OCI-LY1 (cell line): Measurements from ENCODE around the gene WFDC1.

Experiments used
- H2AFZ ChIP-seq: fragments of 200-600 bp; sonication (generic), shearing (Covaris generic); 2 replicates; pipeline ENCODE4 v1.6.0; 2014; ENCODE audit warnings: antibody characterized with exemption, mild to moderate bottlenecking, low read length
- H3F3A ChIP-seq: fragments of 200-600 bp; sonication (generic), shearing (Covaris generic); 2 replicates; pipeline ENCODE4 v1.6.0; 2014; ENCODE audit warnings: mild to moderate bottlenecking, antibody characterized with exemption, low read length, moderate library complexity; ENCODE audit not compliant: insufficient read depth
- H3K27ac ChIP-seq: fragments of 200-600 bp; sonication (generic); 2 replicates; pipeline ENCODE4 v1.5.1; 2014; ENCODE audit warnings: low read length, mixed run types, mild to moderate bottlenecking, low read depth; ENCODE audit not compliant: poor library complexity, severe bottlenecking
- H3K27me3 ChIP-seq: fragments of 200-600 bp; sonication (generic); 2 replicates; pipeline ENCODE4 v1.6.0; 2014; ENCODE audit warnings: antibody characterized with exemption, mild to moderate bottlenecking, low read length, moderate library complexity; ENCODE audit not compliant: insufficient read depth
- H3K36me3 ChIP-seq: fragments of 200-600 bp; sonication (generic); 2 replicates; pipeline ENCODE4 v1.6.1; 2014; ENCODE audit warnings: mild to moderate bottlenecking, antibody characterized with exemption, low read length, moderate library complexity, mixed read lengths; ENCODE audit not compliant: insufficient read depth
- H3K4me1 ChIP-seq: fragments of 200-600 bp; sonication (generic); 2 replicates; pipeline ENCODE4 v1.5.1; 2014; ENCODE audit warnings: mild to moderate bottlenecking, low read length, moderate library complexity; ENCODE audit not compliant: insufficient read depth, severe bottlenecking
- H3K4me2 ChIP-seq: fragments of 200-600 bp; sonication (generic), shearing (Covaris generic); 2 replicates; pipeline ENCODE4 v1.6.1; 2014; ENCODE audit warnings: low read length
- H3K4me3 ChIP-seq: fragments of 200-600 bp; sonication (generic); 2 replicates; pipeline ENCODE4 v1.5.1; 2014; ENCODE audit warnings: low read length, low read depth, mild to moderate bottlenecking, mixed read lengths; ENCODE audit not compliant: poor library complexity, severe bottlenecking
- H3K79me2 ChIP-seq: fragments of 200-600 bp; shearing (Covaris generic); 2 replicates; pipeline ENCODE4 v1.6.1; 2016; ENCODE audit warnings: mixed run types, low read length, mixed read lengths; ENCODE audit not compliant: insufficient read depth
- H3K9ac ChIP-seq: fragments of 200-600 bp; sonication (generic), shearing (Covaris generic); 2 replicates; pipeline ENCODE4 v1.6.1; 2014; ENCODE audit warnings: mild to moderate bottlenecking, low read length, mixed read lengths
- H3K9me2 ChIP-seq: fragments of 200-600 bp; sonication (generic), shearing (Covaris generic); 2 replicates; pipeline ENCODE4 v1.6.1; 2014; ENCODE audit warnings: low read depth, mild to moderate bottlenecking, low read length, mixed read lengths
- H3K9me3 ChIP-seq: fragments of 200-600 bp; shearing (Covaris generic); 2 replicates; pipeline ENCODE4 v1.6.1; 2014; ENCODE audit warnings: low read length, mixed read lengths
- H4K20me1 ChIP-seq: fragments of 200-600 bp; sonication (generic), shearing (Covaris generic); 2 replicates; pipeline ENCODE4 v1.6.0; 2016; ENCODE audit warnings: mild to moderate bottlenecking, low read length; ENCODE audit not compliant: insufficient read depth
- EZH2 ChIP-seq: fragments of 200-600 bp; sonication (generic), shearing (Covaris generic); IDR thresholded peaks from 2 replicates; pipeline ENCODE4 v1.8.0; 2017; ENCODE audit warnings: borderline replicate concordance, mixed run types, mild to moderate bottlenecking, antibody characterized with exemption, low read length, moderate library complexity, mixed read lengths
- TF ChIP-seq, protein P1 (sequence below): fragments of 200-600 bp; sonication (generic), shearing (Covaris generic); IDR thresholded peaks from 2 replicates; pipeline ENCODE4 v1.5.1; 2017; ENCODE audit warnings: mild to moderate bottlenecking, antibody characterized with exemption, low read length, moderate library complexity, mixed read lengths

The WFDC1 gene

DNA sequence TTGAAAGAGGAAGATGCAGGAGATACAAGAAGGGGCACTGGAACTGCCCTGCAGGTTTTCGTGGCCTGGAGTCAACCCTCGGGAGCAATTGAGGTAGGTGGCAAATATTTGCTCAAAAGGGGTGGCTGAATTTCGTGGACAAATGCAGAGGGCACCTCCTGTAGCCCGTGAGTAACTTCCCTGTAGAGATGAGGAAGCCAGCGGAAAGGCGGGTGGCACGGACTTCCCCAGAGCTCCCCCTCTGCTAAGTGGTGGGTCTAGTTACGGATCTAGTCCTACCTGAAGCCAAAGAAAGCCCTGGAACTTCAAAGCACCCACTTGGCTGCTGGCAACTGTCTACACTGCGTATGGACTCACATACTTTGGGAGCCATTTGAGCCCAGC, 72.6 kb downstream of the WFDC1 start:
- no peak overlapping the region for H3K27ac ChIP-seq
- H3K79me2 ChIP-seq: no peaks in the 10 kb centered on the region
- H3K27me3 ChIP-seq: no peaks in the 10 kb centered on the region
- H3K36me3 ChIP-seq: no peaks in the 10 kb centered on the region
- H3K4me3 ChIP-seq: no peak overlapping the region
- TF ChIP-seq, protein P1, sequence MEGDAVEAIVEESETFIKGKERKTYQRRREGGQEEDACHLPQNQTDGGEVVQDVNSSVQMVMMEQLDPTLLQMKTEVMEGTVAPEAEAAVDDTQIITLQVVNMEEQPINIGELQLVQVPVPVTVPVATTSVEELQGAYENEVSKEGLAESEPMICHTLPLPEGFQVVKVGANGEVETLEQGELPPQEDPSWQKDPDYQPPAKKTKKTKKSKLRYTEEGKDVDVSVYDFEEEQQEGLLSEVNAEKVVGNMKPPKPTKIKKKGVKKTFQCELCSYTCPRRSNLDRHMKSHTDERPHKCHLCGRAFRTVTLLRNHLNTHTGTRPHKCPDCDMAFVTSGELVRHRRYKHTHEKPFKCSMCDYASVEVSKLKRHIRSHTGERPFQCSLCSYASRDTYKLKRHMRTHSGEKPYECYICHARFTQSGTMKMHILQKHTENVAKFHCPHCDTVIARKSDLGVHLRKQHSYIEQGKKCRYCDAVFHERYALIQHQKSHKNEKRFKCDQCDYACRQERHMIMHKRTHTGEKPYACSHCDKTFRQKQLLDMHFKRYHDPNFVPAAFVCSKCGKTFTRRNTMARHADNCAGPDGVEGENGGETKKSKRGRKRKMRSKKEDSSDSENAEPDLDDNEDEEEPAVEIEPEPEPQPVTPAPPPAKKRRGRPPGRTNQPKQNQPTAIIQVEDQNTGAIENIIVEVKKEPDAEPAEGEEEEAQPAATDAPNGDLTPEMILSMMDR: no peak
- TF ChIP-seq EZH2: no peak
- H3K4me2 ChIP-seq: no peak overlapping the region
- no peak overlapping the region for H3K9ac ChIP-seq
- H3K4me1 ChIP-seq: no peaks in the 10 kb centered on the region
- no peaks in the 10 kb centered on the region for H4K20me1 ChIP-seq
- no peaks in the 10 kb centered on the region for H3K9me3 ChIP-seq
- no peaks in the 10 kb centered on the region for H3K9me2 ChIP-seq
- H3F3A ChIP-seq: no peaks in the 10 kb centered on the region
- H2AFZ ChIP-seq: no peak overlapping the region

DNA sequence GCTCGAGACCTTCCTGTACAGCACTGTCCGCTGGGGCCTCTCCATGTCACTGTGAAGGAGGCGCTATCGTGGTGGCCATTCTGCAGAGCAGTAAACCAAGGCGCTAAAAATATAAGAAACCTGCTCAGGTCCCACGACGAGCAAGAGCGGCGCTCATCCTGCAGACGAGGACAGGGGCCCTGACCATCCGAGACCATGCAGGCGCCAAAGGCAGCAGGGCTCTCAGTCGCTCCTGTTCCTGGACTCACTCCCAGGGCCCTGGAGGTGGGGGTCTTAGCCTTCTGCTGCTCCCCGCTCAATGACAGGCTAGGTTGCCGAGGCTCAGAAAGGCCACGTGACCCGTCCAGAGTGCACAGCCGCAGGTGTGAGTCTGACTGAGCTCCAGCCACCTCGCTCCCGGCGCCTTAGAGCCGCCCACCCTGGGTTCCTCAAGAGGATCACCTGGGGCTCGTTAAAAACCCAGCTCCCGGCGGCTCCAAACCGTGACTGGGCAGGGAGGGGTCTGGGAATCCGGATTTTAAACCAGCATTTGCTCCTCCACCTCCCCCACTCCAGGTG, 73.2 kb downstream of the WFDC1 start:
- Histone ChIP-seq H3K4me2 (no peak overlapping the region), H3K9me2 (no peaks in the 10 kb centered on the region), H4K20me1 (no peaks in the 10 kb centered on the region), H3K9ac (no peak overlapping the region), H3K79me2 (no peaks in the 10 kb centered on the region), H3K27ac (no peak overlapping the region), H3K27me3 (no peaks in the 10 kb centered on the region), H3K4me3 (no peak overlapping the region), H3F3A (no peaks in the 10 kb centered on the region), H2AFZ (no peak overlapping the region), H3K4me1 (no peaks in the 10 kb centered on the region), H3K36me3 (no peaks in the 10 kb centered on the region), H3K9me3 (no peaks in the 10 kb centered on the region)
- TF ChIP-seq, protein P1: no peak
- no peak for TF ChIP-seq EZH2

DNA sequence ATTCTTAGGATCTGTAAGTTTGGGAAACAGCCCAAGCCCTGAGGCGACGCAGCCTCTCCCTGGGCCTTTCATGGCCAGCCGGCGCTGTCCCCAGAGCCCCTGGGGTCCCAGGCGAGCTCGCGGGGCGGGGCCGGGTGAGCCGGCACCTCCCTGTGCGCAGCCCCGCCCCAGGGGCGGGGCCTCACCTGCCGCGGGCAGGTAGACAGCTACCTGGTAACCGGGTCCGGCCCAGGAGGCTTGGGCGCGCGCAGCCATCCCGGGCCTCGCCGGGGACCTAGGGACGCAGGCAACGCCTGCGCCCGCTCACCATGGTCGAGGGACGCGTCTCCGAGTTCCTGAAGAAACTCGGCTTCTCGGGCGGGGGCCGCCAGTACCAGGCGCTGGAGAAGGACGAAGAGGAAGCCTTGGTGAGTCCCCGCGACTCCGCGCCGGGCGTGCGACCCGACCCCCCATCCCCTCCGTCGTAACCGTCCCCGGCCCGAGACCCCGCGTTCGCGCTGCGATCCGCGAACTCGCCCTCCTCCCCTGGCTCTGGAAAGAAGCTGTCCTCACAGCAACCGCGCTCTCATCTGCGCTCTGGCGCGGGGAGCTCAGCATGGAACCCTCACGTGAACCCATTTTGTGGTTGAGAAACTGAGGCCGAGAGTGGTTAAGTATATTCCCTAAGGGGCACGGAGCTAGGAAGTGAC, 73.8 kb downstream of the WFDC1 start, which contains the start of gene ATP2C2:
TSS of gene ATP2C2 (plus strand) at position 231 of the 689 bp plus-strand sequence. CDS start at position 309, 78 bp downstream.
- no peak within 1 kb of the TSS for H3K27ac ChIP-seq
- H3F3A ChIP-seq: no peaks in the 10 kb centered on the region
- H4K20me1 ChIP-seq: no peaks in the 10 kb centered on the region
- no peak for TF ChIP-seq EZH2
- TF ChIP-seq, protein P1: no peak
- H3K9me2 ChIP-seq: no peaks in the 10 kb centered on the region
- H3K9me3 ChIP-seq: no peaks in the 10 kb centered on the region
- no peaks in the 10 kb centered on the region for H3K36me3 ChIP-seq
- no peak within 1 kb of the TSS for H2AFZ ChIP-seq
- H3K4me2 ChIP-seq: no peak within 1 kb of the TSS
- no peaks in the 10 kb centered on the region for H3K4me1 ChIP-seq
- no peak within 1 kb of the TSS for H3K9ac ChIP-seq
- H3K79me2 ChIP-seq: no peaks in the 10 kb centered on the region
- H3K27me3 ChIP-seq: no peaks in the 10 kb centered on the region
- H3K4me3 ChIP-seq: no peak within 1 kb of the TSS
